BE2C (cell line): ENCODE results near the gene CHMP6.
A peak's percentile ranks its signal among the peaks of the same experiment; 100 is the strongest.

Source experiments
- DNase-seq: peaks from one replicate; pipeline ENCODE4 v3.0.0-alpha.2; 2020
- H3K27me3 ChIP-seq: fragments of 250-450 bp; sonication (Bioruptor Pico); 2 replicates; pipeline ENCODE4 v1.5.1; 2020; ENCODE audit warnings: mild to moderate bottlenecking
- H3K36me3 ChIP-seq: fragments of 250-450 bp; sonication (Bioruptor Pico); 2 replicates; pipeline ENCODE4 v1.5.1; 2020; ENCODE audit warnings: mild to moderate bottlenecking
- H3K4me1 ChIP-seq: fragments of 250-450 bp; sonication (Bioruptor Pico); 2 replicates; pipeline ENCODE4 v1.5.1; 2020
- H3K4me3 ChIP-seq: 2 replicates; pipeline ENCODE4 v1.5.1; 2011; ENCODE audit warnings: low read depth, low read length
- H3K9me3 ChIP-seq: fragments of 250-450 bp; sonication (Bioruptor Pico); 2 replicates; pipeline ENCODE4 v1.5.1; 2020
- CTCF ChIP-seq: IDR thresholded peaks from 2 replicates; pipeline ENCODE4 v1.5.1; 2012; ENCODE audit warnings: mild to moderate bottlenecking, low read depth, low read length

Gene CHMP6

GRCh38 chr17:80955671-80956280 lies 35.9 kb upstream of the CHMP6 start:
- peak; percentile 16; the same call in 1 of the 2 replicates for TF ChIP-seq CTCF
- DNase-seq: no peak
- Histone ChIP-seq H3K9me3 (no peaks in the 10 kb centered on the region), H3K4me3 (no peak overlapping the region), H3K36me3 (peaks cover 11% of the 10 kb centered on the region), H3K27me3 (no peaks in the 10 kb centered on the region), H3K4me1 (peaks cover 19% of the 10 kb centered on the region)

GRCh38 chr17:80956321-80957190 lies 35.1 kb upstream of the CHMP6 start:
- no peak for TF ChIP-seq CTCF
- Histone ChIP-seq H3K4me1 (peaks cover 27% of the 10 kb centered on the region), H3K4me3 (no peak overlapping the region), H3K9me3 (no peaks in the 10 kb centered on the region), H3K27me3 (no peaks in the 10 kb centered on the region), H3K36me3 (peaks cover 12% of the 10 kb centered on the region)
- DNase-seq: no peak

GRCh38 chr17:80957461-80957941 lies 34.1 kb upstream of the CHMP6 start:
- Histone ChIP-seq H3K4me3 (no peak overlapping the region), H3K4me1 (peaks cover 37% of the 10 kb centered on the region), H3K36me3 (peaks cover 7% of the 10 kb centered on the region), H3K27me3 (no peaks in the 10 kb centered on the region), H3K9me3 (no peaks in the 10 kb centered on the region)
- no peak for TF ChIP-seq CTCF
- DNase-seq: no peak

- no peaks in the 10 kb centered on the region for H3K27me3 ChIP-seq
- H3K4me3 ChIP-seq: peak overlapping the region; percentile 28; the same call in 1 of the 2 replicates
- peaks cover 7% of the 10 kb centered on the region for H3K36me3 ChIP-seq
- peaks cover 39% of the 10 kb centered on the region for H3K4me1 ChIP-seq
- H3K9me3 ChIP-seq: no peaks in the 10 kb centered on the region
- TF ChIP-seq CTCF: no peak
- peak; percentile 97 for DNase-seq
These were observed 32.2 kb upstream of the CHMP6 start for GRCh38 chr17:80959330-80960036.

- H3K36me3 ChIP-seq: peaks cover 8% of the 10 kb centered on the region
- no peak for DNase-seq
- TF ChIP-seq CTCF: no peak
- no peaks in the 10 kb centered on the region for H3K27me3 ChIP-seq
- no peak overlapping the region for H3K4me3 ChIP-seq
- H3K4me1 ChIP-seq: peaks cover 39% of the 10 kb centered on the region
- H3K9me3 ChIP-seq: no peaks in the 10 kb centered on the region
These were observed 31.4 kb upstream of the CHMP6 start for GRCh38 chr17:80960037-80960796.
